Daoy (cell line): Measurements from ENCODE around the gene ARHGAP40. TPM values are rescaled to one million over a fixed set of nuclear protein-coding genes. Genes with fewer than 3 reads are reported as not detected.
"Not testable (repeated sequence)": the region's sequence is repeated elsewhere in the genome, so short reads cannot be mapped to it uniquely, and the experiment has no call there.

Experiments used
- DNase-seq: peaks from one replicate; pipeline ENCODE4 v3.0.0-alpha.2; 2015; ENCODE audit warnings: low read depth
- total RNA-seq: library from RNA; depleted of rRNA; stranded (reverse); fragments of >200 nt; shearing (Covaris generic); gene quantifications from 2 replicates; pipeline ENCODE4 v1.2.3, GENCODE V29; 2014

ARHGAP40 gene
- total RNA-seq, 1 experiment from 2014 or later: not detected

DNA sequence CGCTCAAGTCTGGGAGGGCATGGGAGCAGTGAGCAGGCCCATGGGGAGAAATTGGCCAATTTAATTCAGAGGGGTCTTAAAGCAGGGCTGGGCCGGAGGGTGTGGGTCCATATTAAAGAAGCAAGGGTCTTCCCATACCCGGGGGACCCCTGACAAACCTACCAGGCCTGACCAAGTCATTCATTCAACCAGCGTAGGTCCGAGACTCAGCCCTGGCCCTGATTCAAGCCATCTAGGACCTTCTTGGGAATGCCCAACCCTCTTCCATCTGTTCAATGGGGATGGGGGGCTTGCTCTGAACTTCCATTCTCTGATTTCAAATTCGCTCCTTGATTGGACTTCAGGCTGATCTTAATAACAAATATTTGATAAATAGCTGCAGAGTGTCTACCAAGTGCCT lies 13.3 kb upstream of the ARHGAP40 start:
- no peak for DNase-seq

DNA sequence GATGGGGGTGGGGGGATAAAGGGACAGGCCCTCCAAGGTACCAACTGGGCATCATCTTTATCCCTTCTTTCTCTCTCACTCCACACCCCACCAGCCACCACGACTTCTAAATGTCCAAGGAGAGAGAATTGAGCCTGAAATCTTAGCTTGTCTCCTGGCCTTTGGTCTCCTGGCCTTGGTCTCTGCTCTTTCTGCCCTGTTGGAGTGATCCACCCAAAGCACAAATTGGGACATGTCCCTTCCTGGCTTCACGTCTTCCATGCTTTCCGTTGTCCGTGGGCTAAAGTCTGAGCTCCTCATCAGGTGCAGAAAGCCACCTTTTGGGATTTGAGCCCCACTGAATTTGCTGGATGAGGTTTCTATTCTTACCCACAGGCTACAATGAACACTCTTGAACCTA lies 12.3 kb upstream of the ARHGAP40 start:
- DNase-seq: no peak

GRCh38 chr20:38589967-38590675 lies 11.5 kb upstream of the ARHGAP40 start:
- no peak for DNase-seq

- DNase-seq: no peak
Observed at GRCh38 chr20:38590676-38591473, 10.7 kb upstream of the ARHGAP40 start.

- DNase-seq: no peak
Observed at GRCh38 chr20:38591474-38592410, 9.9 kb upstream of the ARHGAP40 start.

GRCh38 chr20:38592411-38592790 lies 9.2 kb upstream of the ARHGAP40 start:
- DNase-seq: not testable (repeated sequence)

DNA sequence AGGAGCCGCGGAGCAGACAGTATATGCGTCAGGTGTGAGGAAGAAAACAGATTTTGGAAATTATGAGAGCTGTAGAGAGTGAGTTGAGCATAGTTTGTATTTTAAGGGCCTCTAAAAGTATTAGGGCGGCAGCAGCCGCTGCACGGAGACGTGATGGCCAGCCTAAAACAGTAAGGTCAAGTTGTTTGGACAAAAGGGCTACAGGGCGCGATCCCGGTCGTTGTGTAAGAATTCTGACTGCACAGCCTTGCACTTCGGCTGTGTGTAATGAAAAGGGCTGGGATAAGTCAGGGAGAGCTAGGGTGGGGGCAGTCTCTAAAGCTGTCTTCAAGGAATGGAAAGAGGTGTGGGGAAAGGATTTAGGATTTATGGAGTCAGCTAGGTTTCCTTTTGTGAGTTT lies 7.3 kb upstream of the ARHGAP40 start:
- not testable (repeated sequence) for DNase-seq

DNA sequence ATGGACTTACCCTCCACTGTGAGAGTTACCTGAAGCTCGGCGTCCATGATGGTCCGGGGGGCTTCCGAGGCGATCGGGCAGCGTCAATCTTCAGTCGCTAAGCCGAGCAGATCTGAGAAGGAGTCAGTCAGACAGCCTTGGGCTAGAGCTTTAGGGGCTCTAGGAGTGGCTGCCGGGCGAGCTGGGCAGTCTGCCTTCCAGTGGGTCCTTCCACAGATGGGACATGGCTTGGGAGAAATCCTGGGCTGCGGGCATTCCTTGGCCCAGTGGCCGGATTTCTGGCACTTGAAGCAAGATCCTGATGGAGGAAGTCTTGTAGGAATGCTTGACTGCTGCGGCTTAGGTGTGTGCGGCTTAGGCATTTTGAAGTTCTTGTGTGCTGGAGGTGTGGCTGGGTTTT lies 5.7 kb upstream of the ARHGAP40 start:
- DNase-seq: not testable (repeated sequence)

- peak; percentile 38 for DNase-seq
Observed at GRCh38 chr20:38599410-38599882, 2.2 kb upstream of the ARHGAP40 start.

DNA sequence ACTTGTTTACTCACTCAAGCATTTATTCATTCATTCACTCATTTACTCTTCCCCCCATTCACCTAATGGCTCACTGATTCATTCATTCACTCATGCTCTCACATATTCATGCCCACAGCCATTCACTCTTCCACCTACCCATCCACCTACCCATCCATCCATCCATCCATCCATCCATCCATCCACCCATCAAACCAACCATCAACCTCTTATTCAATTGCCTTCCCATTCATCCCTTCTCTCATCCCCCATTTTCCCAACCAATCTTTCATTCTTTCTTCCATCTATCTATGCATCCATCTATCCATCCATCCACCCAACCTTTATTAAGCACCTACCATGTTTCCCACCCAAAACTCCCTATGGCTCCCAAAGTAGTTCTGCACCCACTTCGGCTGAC lies 1.6 kb upstream of the ARHGAP40 start:
- DNase-seq: no peak

GRCh38 chr20:38602185-38602581 lies 574 bp downstream of the ARHGAP40 start:
- no peak for DNase-seq

GRCh38 chr20:38603286-38603685 lies 1.7 kb downstream of the ARHGAP40 start:
- no peak for DNase-seq

DNA sequence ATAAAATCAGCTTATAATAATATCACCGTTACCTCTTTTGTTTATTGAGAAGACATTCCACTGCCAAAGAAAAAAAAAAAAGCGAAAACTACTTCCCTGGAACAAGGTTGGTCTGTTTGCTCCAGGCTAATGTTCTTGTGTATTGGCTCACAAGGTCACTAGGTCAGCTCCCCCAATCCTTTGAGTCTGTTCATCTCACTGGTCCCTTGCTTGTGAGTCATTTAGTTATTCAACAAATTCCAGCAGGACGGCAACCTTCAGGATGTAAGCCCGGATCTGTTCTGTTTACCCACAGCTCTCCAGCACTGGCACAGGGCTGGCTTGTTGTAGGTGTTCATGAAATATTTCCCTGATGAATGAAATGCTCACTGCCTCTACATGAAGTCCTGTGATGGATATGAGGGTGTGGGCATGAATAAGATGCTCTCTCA lies 3.3 kb downstream of the ARHGAP40 start:
- DNase-seq: peak; percentile 37

DNA sequence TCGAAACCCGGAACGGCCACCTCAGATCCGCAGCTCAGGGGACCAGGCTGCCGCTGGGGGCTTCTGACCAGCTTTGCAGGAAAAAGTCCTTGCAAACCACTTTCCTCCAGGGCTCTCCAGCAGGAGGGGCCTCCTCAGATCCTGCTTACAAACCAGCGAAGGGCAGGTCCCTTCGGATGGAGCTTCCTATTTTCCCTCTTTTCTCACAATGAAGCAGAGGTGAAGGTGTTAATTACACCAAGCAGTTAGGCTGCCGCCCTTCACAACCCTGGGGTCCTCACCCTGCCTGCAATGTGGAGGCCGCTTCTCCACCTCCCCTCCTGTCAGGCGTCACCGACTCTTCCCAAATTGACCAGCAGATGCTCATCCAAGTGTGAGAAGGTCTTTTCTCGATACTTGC lies 5.7 kb downstream of the ARHGAP40 start:
- no peak for DNase-seq

DNA sequence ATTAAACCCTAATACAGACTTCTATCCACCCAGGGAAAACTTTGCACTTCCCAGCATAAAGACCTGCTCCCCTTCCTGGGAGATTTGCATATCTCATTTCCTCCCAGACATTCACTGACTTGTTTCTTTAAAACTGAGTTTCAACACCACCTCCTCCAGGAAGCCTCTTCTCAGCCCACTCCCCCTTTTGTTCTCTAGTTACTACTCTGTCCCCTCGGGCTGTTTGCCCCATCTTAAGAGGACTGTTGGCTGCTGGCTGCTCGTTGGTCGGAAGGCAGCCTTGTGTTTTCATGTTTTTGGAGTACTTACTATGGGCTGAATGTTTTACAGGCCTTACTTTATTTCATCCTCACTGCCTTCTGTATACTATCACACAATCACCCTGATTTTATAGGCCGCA lies 6.6 kb downstream of the ARHGAP40 start:
- no peak for DNase-seq

DNA sequence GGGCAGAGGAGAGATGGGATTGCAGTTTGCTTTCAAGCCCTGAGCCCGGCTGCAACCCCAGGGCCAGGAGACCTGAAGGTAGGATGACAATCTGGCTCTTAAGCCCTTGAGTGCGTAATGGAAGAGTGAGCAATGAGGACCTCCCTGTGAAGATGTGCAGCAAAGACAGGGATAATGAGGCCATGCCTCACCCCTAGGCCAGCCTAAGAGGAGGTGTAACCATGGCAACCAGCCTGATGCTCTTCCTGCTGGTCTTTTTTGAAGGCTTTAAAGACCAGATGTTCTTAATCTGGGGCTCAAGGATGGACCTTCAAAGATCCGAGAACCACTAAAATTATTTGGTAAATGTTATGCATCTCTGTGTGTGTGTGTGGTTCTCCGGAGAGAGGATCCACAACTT lies 8.2 kb downstream of the ARHGAP40 start:
- no peak for DNase-seq

- DNase-seq: no peak
Observed at GRCh38 chr20:38610521-38610920, 8.9 kb downstream of the ARHGAP40 start.

- DNase-seq: no peak
Observed at GRCh38 chr20:38612751-38613515, 11.3 kb downstream of the ARHGAP40 start.

DNA sequence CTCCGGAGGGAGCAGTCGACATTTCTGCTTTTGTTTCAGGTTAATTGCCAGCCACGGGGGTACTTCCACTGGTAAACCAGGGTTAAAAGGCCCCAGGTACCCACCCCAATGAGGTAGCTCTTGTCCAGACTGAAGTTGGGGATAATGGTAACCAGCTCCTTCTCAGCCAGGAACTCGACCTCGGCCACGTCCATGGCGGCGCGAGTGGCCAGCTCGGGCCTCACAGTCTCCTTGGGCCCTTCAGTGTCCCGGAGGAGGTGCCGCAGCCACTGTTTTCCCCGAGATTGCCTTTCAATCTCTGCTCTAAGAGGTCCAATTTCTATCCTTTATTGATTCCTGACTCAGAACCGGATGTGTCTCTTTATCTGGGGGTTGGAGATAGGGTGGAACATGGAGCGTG lies 13.7 kb downstream of the ARHGAP40 start:
- no peak for DNase-seq

- DNase-seq: no peak
Observed at GRCh38 chr20:38616457-38616856, 14.8 kb downstream of the ARHGAP40 start.
